Measurements from ENCODE around the gene RPS19.

DNA sequence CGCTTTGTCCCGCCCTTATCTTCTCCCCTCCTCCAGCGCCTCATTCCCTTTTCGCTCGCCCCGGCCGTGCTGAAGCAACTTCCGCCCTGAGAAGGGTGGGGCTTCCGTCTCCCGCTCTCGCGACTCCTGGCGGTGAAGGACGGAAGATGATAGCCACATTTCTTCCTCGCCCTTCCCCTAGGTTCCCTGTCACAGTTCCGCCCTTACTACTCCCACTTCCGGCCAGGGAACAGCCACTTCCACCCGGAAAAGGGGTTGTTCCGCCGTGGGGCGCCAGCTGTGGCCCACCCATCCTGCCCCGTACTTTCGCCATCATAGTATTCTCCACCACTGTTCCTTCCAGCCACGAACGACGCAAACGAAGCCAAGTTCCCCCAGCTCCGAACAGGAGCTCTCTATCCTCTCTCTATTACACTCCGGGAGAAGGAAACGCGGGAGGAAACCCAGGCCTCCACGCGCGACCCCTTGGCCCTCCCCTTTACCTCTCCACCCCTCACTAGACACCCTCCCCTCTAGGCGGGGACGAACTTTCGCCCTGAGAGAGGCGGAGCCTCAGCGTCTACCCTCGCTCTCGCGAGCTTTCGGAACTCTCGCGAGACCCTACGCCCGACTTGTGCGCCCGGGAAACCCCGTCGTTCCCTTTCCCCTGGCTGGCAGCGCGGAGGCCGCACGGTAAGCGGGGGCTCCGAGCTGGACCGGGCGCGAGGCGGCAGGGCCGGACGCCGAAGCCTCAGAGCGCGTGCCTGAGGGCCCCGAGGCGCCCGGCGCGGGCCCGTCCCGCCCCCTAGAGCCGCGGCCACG, at the start of gene RPS19:
- TF ChIP-seq, protein P1, sequence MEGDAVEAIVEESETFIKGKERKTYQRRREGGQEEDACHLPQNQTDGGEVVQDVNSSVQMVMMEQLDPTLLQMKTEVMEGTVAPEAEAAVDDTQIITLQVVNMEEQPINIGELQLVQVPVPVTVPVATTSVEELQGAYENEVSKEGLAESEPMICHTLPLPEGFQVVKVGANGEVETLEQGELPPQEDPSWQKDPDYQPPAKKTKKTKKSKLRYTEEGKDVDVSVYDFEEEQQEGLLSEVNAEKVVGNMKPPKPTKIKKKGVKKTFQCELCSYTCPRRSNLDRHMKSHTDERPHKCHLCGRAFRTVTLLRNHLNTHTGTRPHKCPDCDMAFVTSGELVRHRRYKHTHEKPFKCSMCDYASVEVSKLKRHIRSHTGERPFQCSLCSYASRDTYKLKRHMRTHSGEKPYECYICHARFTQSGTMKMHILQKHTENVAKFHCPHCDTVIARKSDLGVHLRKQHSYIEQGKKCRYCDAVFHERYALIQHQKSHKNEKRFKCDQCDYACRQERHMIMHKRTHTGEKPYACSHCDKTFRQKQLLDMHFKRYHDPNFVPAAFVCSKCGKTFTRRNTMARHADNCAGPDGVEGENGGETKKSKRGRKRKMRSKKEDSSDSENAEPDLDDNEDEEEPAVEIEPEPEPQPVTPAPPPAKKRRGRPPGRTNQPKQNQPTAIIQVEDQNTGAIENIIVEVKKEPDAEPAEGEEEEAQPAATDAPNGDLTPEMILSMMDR (IDR thresholded peaks at IDR 0.05; ENCODE audit: poor library complexity), result peak; percentile 49
- TF ChIP-seq EZH2 (IDR thresholded peaks at IDR 0.05; ENCODE audit: borderline replicate concordance), result no peak

All from hepatocyte (in vitro differentiated cells).